HCT116 (cell line): ENCODE data around the gene RIN3.

Experiments used
- EGR1 ChIP-seq: IDR thresholded peaks from 2 replicates; pipeline ENCODE4 v1.6.1; 2012; ENCODE audit warnings: low read depth
- ELF1 ChIP-seq: IDR thresholded peaks from 2 replicates; pipeline ENCODE4 v1.6.1; 2012; ENCODE audit warnings: low read depth, borderline replicate concordance
- RAD21 ChIP-seq: IDR thresholded peaks from 2 replicates; pipeline ENCODE4 v1.6.1; 2012; ENCODE audit warnings: low read depth, mild to moderate bottlenecking
- REST ChIP-seq: IDR thresholded peaks from 2 replicates; pipeline ENCODE4 v1.6.1; 2012; ENCODE audit warnings: low read depth
- TF ChIP-seq, protein P1 (sequence below), 3 experiments: fragments of 200-600 bp in 1 of 3; sonication (generic) in 1 of 3; IDR thresholded peaks in 2 of 3; conservative IDR thresholded peaks in 1 of 3; 2 replicates each; pipeline ENCODE4 v1.5.1; 2012 to 2017; ENCODE audit warnings: low read depth in 2 of 3, low read length in 2 of 3, antibody characterized with exemption in 1 of 3, borderline replicate concordance in 1 of 3, control low read depth in 1 of 3, mild to moderate bottlenecking in 1 of 3, mixed read lengths in 1 of 3, mixed run types in 1 of 3, moderate library complexity in 1 of 3; ENCODE audit not compliant: insufficient read depth in 1 of 3
- TF ChIP-seq, protein P2 (sequence below): IDR thresholded peaks from 2 replicates; pipeline ENCODE4 v1.6.1; 2011; ENCODE audit warnings: mild to moderate bottlenecking, low read length, moderate library complexity; ENCODE audit not compliant: insufficient replicate concordance; ENCODE audit errors: extremely low read depth

- no peak for TF ChIP-seq RAD21
- TF ChIP-seq, protein P1, sequence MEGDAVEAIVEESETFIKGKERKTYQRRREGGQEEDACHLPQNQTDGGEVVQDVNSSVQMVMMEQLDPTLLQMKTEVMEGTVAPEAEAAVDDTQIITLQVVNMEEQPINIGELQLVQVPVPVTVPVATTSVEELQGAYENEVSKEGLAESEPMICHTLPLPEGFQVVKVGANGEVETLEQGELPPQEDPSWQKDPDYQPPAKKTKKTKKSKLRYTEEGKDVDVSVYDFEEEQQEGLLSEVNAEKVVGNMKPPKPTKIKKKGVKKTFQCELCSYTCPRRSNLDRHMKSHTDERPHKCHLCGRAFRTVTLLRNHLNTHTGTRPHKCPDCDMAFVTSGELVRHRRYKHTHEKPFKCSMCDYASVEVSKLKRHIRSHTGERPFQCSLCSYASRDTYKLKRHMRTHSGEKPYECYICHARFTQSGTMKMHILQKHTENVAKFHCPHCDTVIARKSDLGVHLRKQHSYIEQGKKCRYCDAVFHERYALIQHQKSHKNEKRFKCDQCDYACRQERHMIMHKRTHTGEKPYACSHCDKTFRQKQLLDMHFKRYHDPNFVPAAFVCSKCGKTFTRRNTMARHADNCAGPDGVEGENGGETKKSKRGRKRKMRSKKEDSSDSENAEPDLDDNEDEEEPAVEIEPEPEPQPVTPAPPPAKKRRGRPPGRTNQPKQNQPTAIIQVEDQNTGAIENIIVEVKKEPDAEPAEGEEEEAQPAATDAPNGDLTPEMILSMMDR (IDR thresholded peaks at IDR 0.05 in 2 of 3, conservative IDR thresholded peaks at IDR 0.05 in 1 of 3; ENCODE audit: borderline replicate concordance in 1 of 3, insufficient read depth in 1 of 3, low read depth in 2 of 3, low read length in 2 of 3): no peak
- no peak for TF ChIP-seq ELF1
- TF ChIP-seq REST: no peak
- TF ChIP-seq, protein P2, sequence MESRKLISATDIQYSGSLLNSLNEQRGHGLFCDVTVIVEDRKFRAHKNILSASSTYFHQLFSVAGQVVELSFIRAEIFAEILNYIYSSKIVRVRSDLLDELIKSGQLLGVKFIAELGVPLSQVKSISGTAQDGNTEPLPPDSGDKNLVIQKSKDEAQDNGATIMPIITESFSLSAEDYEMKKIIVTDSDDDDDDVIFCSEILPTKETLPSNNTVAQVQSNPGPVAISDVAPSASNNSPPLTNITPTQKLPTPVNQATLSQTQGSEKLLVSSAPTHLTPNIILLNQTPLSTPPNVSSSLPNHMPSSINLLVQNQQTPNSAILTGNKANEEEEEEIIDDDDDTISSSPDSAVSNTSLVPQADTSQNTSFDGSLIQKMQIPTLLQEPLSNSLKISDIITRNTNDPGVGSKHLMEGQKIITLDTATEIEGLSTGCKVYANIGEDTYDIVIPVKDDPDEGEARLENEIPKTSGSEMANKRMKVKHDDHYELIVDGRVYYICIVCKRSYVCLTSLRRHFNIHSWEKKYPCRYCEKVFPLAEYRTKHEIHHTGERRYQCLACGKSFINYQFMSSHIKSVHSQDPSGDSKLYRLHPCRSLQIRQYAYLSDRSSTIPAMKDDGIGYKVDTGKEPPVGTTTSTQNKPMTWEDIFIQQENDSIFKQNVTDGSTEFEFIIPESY: no peak
- TF ChIP-seq EGR1: no peak
Measured at GRCh38 chr14:92513204-92513965, at the start of gene RIN3.
